ENCODE data around the gene ARID1B.

The ARID1B gene

GRCh38 chr6:156776840-156777576, at the start of gene ARID1B:
Gene ARID1B, plus strand, starts transcription at chr6:156777378. Its CDS starts 303 bp downstream, at chr6:156777681.
- peaks cover 27% of the 10 kb centered on the region for H3K36me3 Mint-ChIP-seq (ENCODE audit: low read depth)
- no peaks in the 10 kb centered on the region for H3K9me3 Mint-ChIP-seq
- DNase-seq = peak; percentile 85
- peak within 1 kb of the TSS; percentile 97 for H3K27ac Mint-ChIP-seq
- H3K4me3 Mint-ChIP-seq = peak within 1 kb of the TSS; percentile 86
- H3K4me1 Mint-ChIP-seq (ENCODE audit: low read depth) = peaks cover 34% of the 10 kb centered on the region
- H3K27me3 Mint-ChIP-seq = no peaks in the 10 kb centered on the region

- H3K9me3 Mint-ChIP-seq = peaks cover 2% of the 10 kb centered on the region
- H3K27ac Mint-ChIP-seq = no peak overlapping the region
- peaks cover 7% of the 10 kb centered on the region for H3K4me1 Mint-ChIP-seq (ENCODE audit: low read depth)
- no peaks in the 10 kb centered on the region for H3K27me3 Mint-ChIP-seq
- no peak for DNase-seq
- no peaks in the 10 kb centered on the region for H3K36me3 Mint-ChIP-seq (ENCODE audit: low read depth)
- H3K4me3 Mint-ChIP-seq = no peak overlapping the region
These were observed 49.3 kb upstream of the ARID1B start for GRCh38 chr6:156727715-156728385.

- no peaks in the 10 kb centered on the region for H3K27me3 Mint-ChIP-seq
- no peak for DNase-seq
- H3K27ac Mint-ChIP-seq = no peak overlapping the region
- H3K4me3 Mint-ChIP-seq = no peak overlapping the region
- no peaks in the 10 kb centered on the region for H3K9me3 Mint-ChIP-seq
- H3K4me1 Mint-ChIP-seq (ENCODE audit: low read depth) = peaks cover 7% of the 10 kb centered on the region
- H3K36me3 Mint-ChIP-seq (ENCODE audit: low read depth) = no peaks in the 10 kb centered on the region
These were observed 47.9 kb upstream of the ARID1B start for GRCh38 chr6:156729248-156729647.

GRCh38 chr6:156731396-156731795, 45.8 kb upstream of the ARID1B start:
- Mint-ChIP-seq H3K27ac (no peak overlapping the region), H3K4me3 (no peak overlapping the region), H3K9me3 (no peaks in the 10 kb centered on the region), H3K27me3 (no peaks in the 10 kb centered on the region), H3K4me1 (ENCODE audit: low read depth) (peaks cover 7% of the 10 kb centered on the region), H3K36me3 (ENCODE audit: low read depth) (no peaks in the 10 kb centered on the region)
- DNase-seq = no peak

GRCh38 chr6:156735751-156736150, 41.4 kb upstream of the ARID1B start:
- H3K36me3 Mint-ChIP-seq (ENCODE audit: low read depth) = peaks cover 3% of the 10 kb centered on the region
- no peak for DNase-seq
- H3K27ac Mint-ChIP-seq = no peak overlapping the region
- H3K4me3 Mint-ChIP-seq = no peak overlapping the region
- H3K27me3 Mint-ChIP-seq = no peaks in the 10 kb centered on the region
- no peaks in the 10 kb centered on the region for H3K4me1 Mint-ChIP-seq (ENCODE audit: low read depth)
- H3K9me3 Mint-ChIP-seq = peaks cover 10% of the 10 kb centered on the region

- Mint-ChIP-seq H3K27me3 (no peaks in the 10 kb centered on the region), H3K36me3 (ENCODE audit: low read depth) (peaks cover 3% of the 10 kb centered on the region), H3K9me3 (peaks cover 11% of the 10 kb centered on the region), H3K4me3 (no peak overlapping the region), H3K4me1 (ENCODE audit: low read depth) (peaks cover 2% of the 10 kb centered on the region), H3K27ac (no peak overlapping the region)
- DNase-seq = no peak
These were observed 36.6 kb upstream of the ARID1B start for GRCh38 chr6:156740604-156741003.

- no peak overlapping the region for H3K4me3 Mint-ChIP-seq
- peaks cover 11% of the 10 kb centered on the region for H3K9me3 Mint-ChIP-seq
- no peak overlapping the region for H3K27ac Mint-ChIP-seq
These were observed 35.7 kb upstream of the ARID1B start for GRCh38 chr6:156741287-156742073.

GRCh38 chr6:156747715-156748114, 29.5 kb upstream of the ARID1B start:
- no peak for DNase-seq
- Mint-ChIP-seq H3K36me3 (ENCODE audit: low read depth) (no peaks in the 10 kb centered on the region), H3K4me3 (no peak overlapping the region), H3K4me1 (ENCODE audit: low read depth) (no peaks in the 10 kb centered on the region), H3K9me3 (no peaks in the 10 kb centered on the region), H3K27me3 (no peaks in the 10 kb centered on the region), H3K27ac (no peak overlapping the region)

More at GRCh38 chr6:156741287-156742073, 35.7 kb upstream of the ARID1B start:
- DNase-seq = no peak
- H3K36me3 Mint-ChIP-seq (ENCODE audit: low read depth) = peaks cover 3% of the 10 kb centered on the region
- H3K27me3 Mint-ChIP-seq = no peaks in the 10 kb centered on the region
- H3K4me1 Mint-ChIP-seq (ENCODE audit: low read depth) = peaks cover 2% of the 10 kb centered on the region

- H3K27ac Mint-ChIP-seq = no peak overlapping the region
- H3K36me3 Mint-ChIP-seq (ENCODE audit: low read depth) = no peaks in the 10 kb centered on the region
- H3K27me3 Mint-ChIP-seq = no peaks in the 10 kb centered on the region
- DNase-seq = no peak
- H3K4me3 Mint-ChIP-seq = no peak overlapping the region
- no peaks in the 10 kb centered on the region for H3K9me3 Mint-ChIP-seq
- H3K4me1 Mint-ChIP-seq (ENCODE audit: low read depth) = no peaks in the 10 kb centered on the region
These were observed 28.7 kb upstream of the ARID1B start for GRCh38 chr6:156748504-156748903.

GRCh38 chr6:156752666-156753301, 24.4 kb upstream of the ARID1B start:
- no peak for DNase-seq
- Mint-ChIP-seq H3K4me3 (no peak overlapping the region), H3K36me3 (ENCODE audit: low read depth) (no peaks in the 10 kb centered on the region), H3K27me3 (peaks cover 3% of the 10 kb centered on the region), H3K4me1 (ENCODE audit: low read depth) (no peaks in the 10 kb centered on the region), H3K27ac (no peak overlapping the region), H3K9me3 (no peaks in the 10 kb centered on the region)

- Mint-ChIP-seq H3K4me1 (ENCODE audit: low read depth) (no peaks in the 10 kb centered on the region), H3K4me3 (no peak overlapping the region), H3K36me3 (ENCODE audit: low read depth) (no peaks in the 10 kb centered on the region), H3K9me3 (no peaks in the 10 kb centered on the region), H3K27me3 (peaks cover 8% of the 10 kb centered on the region), H3K27ac (no peak overlapping the region)
- no peak for DNase-seq
These were observed 20.3 kb upstream of the ARID1B start for GRCh38 chr6:156756630-156757610.

GRCh38 chr6:156757849-156758248, 19.3 kb upstream of the ARID1B start:
- no peak for DNase-seq
- no peak overlapping the region for H3K27ac Mint-ChIP-seq

GRCh38 chr6:156760377-156760776, 16.8 kb upstream of the ARID1B start:
- Mint-ChIP-seq H3K9me3 (no peaks in the 10 kb centered on the region), H3K27ac (no peak overlapping the region), H3K4me3 (no peak overlapping the region), H3K27me3 (peaks cover 5% of the 10 kb centered on the region), H3K36me3 (ENCODE audit: low read depth) (no peaks in the 10 kb centered on the region), H3K4me1 (ENCODE audit: low read depth) (no peaks in the 10 kb centered on the region)
- DNase-seq = no peak

More at GRCh38 chr6:156757849-156758248, 19.3 kb upstream of the ARID1B start:
- Mint-ChIP-seq H3K4me1 (ENCODE audit: low read depth) (no peaks in the 10 kb centered on the region), H3K27me3 (peaks cover 8% of the 10 kb centered on the region), H3K36me3 (ENCODE audit: low read depth) (no peaks in the 10 kb centered on the region), H3K4me3 (no peak overlapping the region), H3K9me3 (no peaks in the 10 kb centered on the region)

Data from activated T-cell treated with anti-CD3 and anti-CD28 coated beads, Interleukin-2, amount 50 U/mL, for 24 hours (primary cell).